Endothelial cell of umbilical vein (primary cell): Measurements from ENCODE around the gene UGCG. TPM values are rescaled to one million over a fixed set of nuclear protein-coding genes. Genes with fewer than 3 reads are reported as not detected.
"Not testable (repeated sequence)": the region's sequence is repeated elsewhere in the genome, so short reads cannot be mapped to it uniquely, and the experiment has no call there.

Source experiments
- BruUV-seq: library from RNA; stranded (reverse); fragments of 400-500 nt; replicated peaks from 2 replicates; lab custom pipeline; 2021; lab: Mats Ljungman, UMichigan
- CTCF ChIA-PET: fragments of 300-600, 350-600 bp; sonication (Branson Sonifier 250); formaldehyde crosslinking; loops from one replicate; lab custom pipeline; 2021; ENCODE audit warnings: antibody characterized with exemption, inconsistent platforms; lab: Charles Lee
- POLR2A ChIA-PET: fragments of 300-600, 350-600 bp; sonication (Branson Sonifier 250); formaldehyde crosslinking; loops from one replicate; lab custom pipeline; 2021; ENCODE audit warnings: antibody characterized with exemption, inconsistent platforms; lab: Charles Lee
- DNase-seq: peaks from one replicate; pipeline ENCODE4 v3.0.0-alpha.2; 2011; ENCODE audit warnings: low read depth, low spot score
- FAIRE-seq: peaks from 2 replicates; lab custom pipeline; 2011; peaks lifted over from hg19 to GRCh38; lab: Jason Lieb, UNC
- H2AFZ ChIP-seq: 2 replicates; pipeline ENCODE4 v1.6.0; 2012; ENCODE audit warnings: low read depth, low read length, control low read depth, inconsistent platforms
- H3K27ac ChIP-seq: 2 replicates; pipeline ENCODE4 v1.5.1; 2011; ENCODE audit warnings: low read depth, mild to moderate bottlenecking, control low read depth, low read length, moderate library complexity; ENCODE audit not compliant: insufficient read depth
- H3K27me3 ChIP-seq, 2 experiments: 2 replicates each; pipeline versions ENCODE4 v1.6.0 to v1.6.1; 2011; ENCODE audit warnings: low read length in 2 of 2, mixed read lengths in 1 of 2; ENCODE audit not compliant: control insufficient read depth in 2 of 2, insufficient read depth in 2 of 2
- H3K36me3 ChIP-seq, 2 experiments: 2 replicates in 1 of 2; 3 replicates in 1 of 2; pipeline ENCODE4 v1.5.1; 2011; ENCODE audit warnings: low read length in 2 of 2, mild to moderate bottlenecking in 1 of 2, moderate library complexity in 1 of 2; ENCODE audit not compliant: control insufficient read depth in 2 of 2, insufficient read depth in 2 of 2; ENCODE audit errors: extremely low read depth in 1 of 2
- H3K4me1 ChIP-seq: 3 replicates; pipeline ENCODE4 v1.5.1; 2011; ENCODE audit warnings: mild to moderate bottlenecking, low read length; ENCODE audit not compliant: control insufficient read depth, insufficient read depth; ENCODE audit errors: extremely low read depth
- H3K4me2 ChIP-seq: 2 replicates; pipeline ENCODE4 v1.6.1; 2011; ENCODE audit warnings: low read length, control low read depth, mixed read lengths; ENCODE audit not compliant: insufficient read depth
- H3K4me3 ChIP-seq, 3 experiments: fragments of 200-600 bp in 1 of 3; sonication (generic), shearing (Covaris generic) in 1 of 3; replicated peaks in 1 of 3; 2 replicates each; pipeline ENCODE4 v1.5.1; 2011 to 2016; ENCODE audit warnings: control low read depth in 3 of 3, low read length in 3 of 3, mild to moderate bottlenecking in 2 of 3, inconsistent platforms in 1 of 3, low read depth in 1 of 3, moderate library complexity in 1 of 3; ENCODE audit not compliant: insufficient read depth in 1 of 3
- H3K79me2 ChIP-seq: 2 replicates; pipeline ENCODE4 v1.6.0; 2012; ENCODE audit warnings: low read length, inconsistent platforms; ENCODE audit not compliant: control insufficient read depth, insufficient read depth
- H3K9ac ChIP-seq: replicated peaks from 2 replicates; pipeline ENCODE3; 2011; ENCODE audit warnings: low read length, control low read depth; ENCODE audit not compliant: insufficient read depth; ENCODE audit errors: extremely low read depth
- H3K9me1 ChIP-seq: replicated peaks from 3 replicates; pipeline ENCODE4 v1.6.0; 2011; ENCODE audit warnings: mild to moderate bottlenecking, low read length; ENCODE audit not compliant: control insufficient read depth, insufficient read depth; ENCODE audit errors: extremely low read depth
- H3K9me3 ChIP-seq: replicated peaks from 2 replicates; pipeline ENCODE4 v1.5.1; 2012; ENCODE audit warnings: low read length, inconsistent platforms; ENCODE audit not compliant: control insufficient read depth, insufficient read depth
- H4K20me1 ChIP-seq: replicated peaks from 2 replicates; pipeline ENCODE3; 2011; ENCODE audit warnings: mild to moderate bottlenecking, low read length; ENCODE audit not compliant: control insufficient read depth, insufficient read depth; ENCODE audit errors: extremely low read depth
- EZH2 ChIP-seq: IDR thresholded peaks from 2 replicates; pipeline ENCODE4 v1.6.1; 2012; ENCODE audit warnings: borderline replicate concordance, low read depth, mild to moderate bottlenecking, moderate library complexity, low read length, inconsistent platforms; ENCODE audit not compliant: severe bottlenecking
- FOS ChIP-seq: IDR thresholded peaks from 2 replicates; pipeline ENCODE4 v1.6.1; 2011; ENCODE audit warnings: mild to moderate bottlenecking, low read length, moderate library complexity, borderline replicate concordance; ENCODE audit not compliant: insufficient read depth
- GATA2 ChIP-seq: IDR thresholded peaks from 2 replicates; pipeline ENCODE4 v1.7.0; 2011; ENCODE audit warnings: low read depth, mild to moderate bottlenecking, moderate library complexity, mixed read lengths, low read length; ENCODE audit not compliant: insufficient read length, insufficient read depth
- JUN ChIP-seq: IDR thresholded peaks from 2 replicates; pipeline ENCODE4 v1.6.1; 2011; ENCODE audit warnings: borderline replicate concordance, low read depth; ENCODE audit not compliant: insufficient read length, insufficient read depth
- MYC ChIP-seq: IDR thresholded peaks from one replicate; pipeline ENCODE4 v1.6.1; 2011; ENCODE audit warnings: mild to moderate bottlenecking, low read depth, low read length
- POLR2A ChIP-seq: IDR thresholded peaks from 2 replicates; pipeline ENCODE4 v1.6.1; 2012; ENCODE audit warnings: low read depth, mild to moderate bottlenecking, control low read depth, low read length
- POLR2AphosphoS5 ChIP-seq: IDR thresholded peaks from 2 replicates; pipeline ENCODE4 v1.6.1; 2012; ENCODE audit warnings: low read depth, mild to moderate bottlenecking, control low read depth, low read length, moderate library complexity; ENCODE audit not compliant: insufficient read depth
- dilution Hi-C: fragments of 300-500 bp; cut with MboI; formaldehyde crosslinking; loops from one replicate; pipeline ENCODE4 v1.15.0; 2019; ENCODE audit warnings: low sequenced_read_pairs; ENCODE audit not compliant: extremely low pct_ligation_motif_present
- intact Hi-C: fragments of 100-400 bp; cut with micrococcal nuclease; formaldehyde crosslinking; loops from one replicate; pipeline ENCODE4 v1.10.0; 2022
- polyA plus RNA-seq, 4 experiments: library from polyadenylated mRNA; depleted of rRNA in 3 of 4; stranded (reverse) in 3 of 4; unstranded in 1 of 4; fragments of >200 nt; gene quantifications; 2 replicates each; pipeline versions ENCODE4 v1.2.1 to v1.2.3, GENCODE V29; 2011 to 2012; ENCODE audit warnings: missing spikeins in 1 of 4
- total RNA-seq: library from RNA; stranded (reverse); gene quantifications from 2 replicates; pipeline ENCODE4 v1.2.3, GENCODE V29; 2021
- TF ChIP-seq, protein P1 (sequence below): IDR thresholded peaks from 2 replicates; pipeline ENCODE4 v1.6.1; 2011; ENCODE audit not compliant: insufficient read depth, insufficient read length
- TF ChIP-seq, protein P2 (sequence below), 2 donors: IDR thresholded peaks; 1 replicate in 1 of 2; 2 replicates in 1 of 2; pipeline ENCODE4 v1.5.1; 2011; ENCODE audit warnings: low read length in 2 of 2, mild to moderate bottlenecking in 2 of 2, moderate library complexity in 2 of 2, control low read depth in 1 of 2, inconsistent platforms in 1 of 2, low read depth in 1 of 2; ENCODE audit not compliant: insufficient read depth in 1 of 2; ENCODE audit errors: extremely low read depth in 1 of 2

UGCG gene
- total and polyA plus RNA-seq, 2 donors (not counting 3 experiments of a cell fraction or from before 2014, with no cell fraction given) = 28.5 to 38.5 TPM

GRCh38 chr9:111902391-111903139 is 6.0 kb downstream of the UGCG start:
- Histone ChIP-seq H3K9ac (no peak overlapping the region), H3K4me2 (peak overlapping the region; percentile 40), H3K9me3 (no peaks in the 10 kb centered on the region), H3K9me1 (no peaks in the 10 kb centered on the region), H3K27me3 (no peaks in the 10 kb centered on the region), H3K79me2 (peaks cover 100% of the 10 kb centered on the region), H3K27ac (peak overlapping the region; percentile 38), H3K36me3 (no peaks in the 10 kb centered on the region), H3K4me1 (peaks cover 33% of the 10 kb centered on the region), H3K4me3 (no peak overlapping the region), H2AFZ (no peak overlapping the region), H4K20me1 (peaks cover 4% of the 10 kb centered on the region)
- DNase-seq = peak; percentile 82
- BruUV-seq = no TSS peak
- intact Hi-C loops (loop anchor here (1.0 kb wide), 2 partner anchors 24 to 56 kb away; no protein-coding TSS in a partner anchor), dilution Hi-C loops (no loop called here)
- CTCF ChIA-PET = interaction anchor here (1.0 to 3.6 kb wide), 7 partner anchors 23 to 172 kb away, joined by 3 to 22 read pairs (median 5); no protein-coding TSS in a partner anchor
- POLR2A ChIA-PET = interaction anchor here (1.3 kb wide), 1 partner anchor 24 kb away, joined by 4 read pairs; no protein-coding TSS in a partner anchor
- peak; percentile 40 for FAIRE-seq
- TF ChIP-seq, protein P1, sequence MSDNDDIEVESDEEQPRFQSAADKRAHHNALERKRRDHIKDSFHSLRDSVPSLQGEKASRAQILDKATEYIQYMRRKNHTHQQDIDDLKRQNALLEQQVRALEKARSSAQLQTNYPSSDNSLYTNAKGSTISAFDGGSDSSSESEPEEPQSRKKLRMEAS = no peak
- peak; percentile 45 for TF ChIP-seq FOS
- TF ChIP-seq, protein P2, sequence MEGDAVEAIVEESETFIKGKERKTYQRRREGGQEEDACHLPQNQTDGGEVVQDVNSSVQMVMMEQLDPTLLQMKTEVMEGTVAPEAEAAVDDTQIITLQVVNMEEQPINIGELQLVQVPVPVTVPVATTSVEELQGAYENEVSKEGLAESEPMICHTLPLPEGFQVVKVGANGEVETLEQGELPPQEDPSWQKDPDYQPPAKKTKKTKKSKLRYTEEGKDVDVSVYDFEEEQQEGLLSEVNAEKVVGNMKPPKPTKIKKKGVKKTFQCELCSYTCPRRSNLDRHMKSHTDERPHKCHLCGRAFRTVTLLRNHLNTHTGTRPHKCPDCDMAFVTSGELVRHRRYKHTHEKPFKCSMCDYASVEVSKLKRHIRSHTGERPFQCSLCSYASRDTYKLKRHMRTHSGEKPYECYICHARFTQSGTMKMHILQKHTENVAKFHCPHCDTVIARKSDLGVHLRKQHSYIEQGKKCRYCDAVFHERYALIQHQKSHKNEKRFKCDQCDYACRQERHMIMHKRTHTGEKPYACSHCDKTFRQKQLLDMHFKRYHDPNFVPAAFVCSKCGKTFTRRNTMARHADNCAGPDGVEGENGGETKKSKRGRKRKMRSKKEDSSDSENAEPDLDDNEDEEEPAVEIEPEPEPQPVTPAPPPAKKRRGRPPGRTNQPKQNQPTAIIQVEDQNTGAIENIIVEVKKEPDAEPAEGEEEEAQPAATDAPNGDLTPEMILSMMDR (IDR thresholded peaks at IDR 0.05; ENCODE audit: extremely low read depth in 1 of 2, insufficient read depth in 1 of 2, low read depth in 1 of 2, low read length in 2 of 2) = no peak
- no peak for TF ChIP-seq EZH2
- no peak for TF ChIP-seq POLR2A
- no peak for TF ChIP-seq MYC
- no peak for TF ChIP-seq POLR2AphosphoS5
- TF ChIP-seq GATA2 = peak; percentile 36
- peak; percentile 34 for TF ChIP-seq JUN

GRCh38 chr9:111903535-111903934 is 6.9 kb downstream of the UGCG start:
- BruUV-seq, H4K20me1 ChIP-seq, intact Hi-C loops, H3K4me2 ChIP-seq, H2AFZ ChIP-seq, H3K9me3 ChIP-seq, dilution Hi-C loops, H3K27me3 ChIP-seq, FAIRE-seq, H3K36me3 ChIP-seq, H3K4me3 ChIP-seq, POLR2A ChIA-PET, H3K27ac ChIP-seq, H3K9me1 ChIP-seq, H3K9ac ChIP-seq, DNase-seq: not testable (repeated sequence)
- Histone ChIP-seq H3K79me2 (peaks cover 100% of the 10 kb centered on the region), H3K4me1 (peaks cover 33% of the 10 kb centered on the region)
- CTCF ChIA-PET = interaction anchor here (1.3 to 3.6 kb wide), 3 partner anchors 91 to 171 kb away, joined by 3 to 22 read pairs (median 3); no protein-coding TSS in a partner anchor
